Endothelial cell of umbilical vein (primary cell): ENCODE results near the gene LILRA5. TPM values are rescaled to one million over a fixed set of nuclear protein-coding genes. Genes with fewer than 3 reads are reported as not detected.
"Not testable (repeated sequence)": the region's sequence is repeated elsewhere in the genome, so short reads cannot be mapped to it uniquely, and the experiment has no call there.

Source experiments
- BruUV-seq: library from RNA; stranded (reverse); fragments of 400-500 nt; replicated peaks from 2 replicates; lab custom pipeline; 2021; lab: Mats Ljungman, UMichigan
- CTCF ChIA-PET: fragments of 300-600, 350-600 bp; sonication (Branson Sonifier 250); formaldehyde crosslinking; loops from one replicate; lab custom pipeline; 2021; ENCODE audit warnings: antibody characterized with exemption, inconsistent platforms; lab: Charles Lee
- POLR2A ChIA-PET: fragments of 300-600, 350-600 bp; sonication (Branson Sonifier 250); formaldehyde crosslinking; loops from one replicate; lab custom pipeline; 2021; ENCODE audit warnings: antibody characterized with exemption, inconsistent platforms; lab: Charles Lee
- DNase-seq: peaks from one replicate; pipeline ENCODE4 v3.0.0-alpha.2; 2011; ENCODE audit warnings: low read depth, low spot score
- FAIRE-seq: peaks from 2 replicates; lab custom pipeline; 2011; peaks lifted over from hg19 to GRCh38; lab: Jason Lieb, UNC
- H2AFZ ChIP-seq: 2 replicates; pipeline ENCODE4 v1.6.0; 2012; ENCODE audit warnings: low read depth, low read length, control low read depth, inconsistent platforms
- H3K27ac ChIP-seq: 2 replicates; pipeline ENCODE4 v1.5.1; 2011; ENCODE audit warnings: low read depth, mild to moderate bottlenecking, control low read depth, low read length, moderate library complexity; ENCODE audit not compliant: insufficient read depth
- H3K27me3 ChIP-seq, 2 experiments: 2 replicates each; pipeline versions ENCODE4 v1.6.0 to v1.6.1; 2011; ENCODE audit warnings: low read length in 2 of 2, mixed read lengths in 1 of 2; ENCODE audit not compliant: control insufficient read depth in 2 of 2, insufficient read depth in 2 of 2
- H3K36me3 ChIP-seq, 2 experiments: 2 replicates in 1 of 2; 3 replicates in 1 of 2; pipeline ENCODE4 v1.5.1; 2011; ENCODE audit warnings: low read length in 2 of 2, mild to moderate bottlenecking in 1 of 2, moderate library complexity in 1 of 2; ENCODE audit not compliant: control insufficient read depth in 2 of 2, insufficient read depth in 2 of 2; ENCODE audit errors: extremely low read depth in 1 of 2
- H3K4me1 ChIP-seq: 3 replicates; pipeline ENCODE4 v1.5.1; 2011; ENCODE audit warnings: mild to moderate bottlenecking, low read length; ENCODE audit not compliant: control insufficient read depth, insufficient read depth; ENCODE audit errors: extremely low read depth
- H3K4me2 ChIP-seq: 2 replicates; pipeline ENCODE4 v1.6.1; 2011; ENCODE audit warnings: low read length, control low read depth, mixed read lengths; ENCODE audit not compliant: insufficient read depth
- H3K4me3 ChIP-seq, 3 experiments: fragments of 200-600 bp in 1 of 3; sonication (generic), shearing (Covaris generic) in 1 of 3; replicated peaks in 1 of 3; 2 replicates each; pipeline ENCODE4 v1.5.1; 2011 to 2016; ENCODE audit warnings: control low read depth in 3 of 3, low read length in 3 of 3, mild to moderate bottlenecking in 2 of 3, inconsistent platforms in 1 of 3, low read depth in 1 of 3, moderate library complexity in 1 of 3; ENCODE audit not compliant: insufficient read depth in 1 of 3
- H3K79me2 ChIP-seq: 2 replicates; pipeline ENCODE4 v1.6.0; 2012; ENCODE audit warnings: low read length, inconsistent platforms; ENCODE audit not compliant: control insufficient read depth, insufficient read depth
- H3K9ac ChIP-seq: replicated peaks from 2 replicates; pipeline ENCODE3; 2011; ENCODE audit warnings: low read length, control low read depth; ENCODE audit not compliant: insufficient read depth; ENCODE audit errors: extremely low read depth
- H3K9me1 ChIP-seq: replicated peaks from 3 replicates; pipeline ENCODE4 v1.6.0; 2011; ENCODE audit warnings: mild to moderate bottlenecking, low read length; ENCODE audit not compliant: control insufficient read depth, insufficient read depth; ENCODE audit errors: extremely low read depth
- H3K9me3 ChIP-seq: replicated peaks from 2 replicates; pipeline ENCODE4 v1.5.1; 2012; ENCODE audit warnings: low read length, inconsistent platforms; ENCODE audit not compliant: control insufficient read depth, insufficient read depth
- H4K20me1 ChIP-seq: replicated peaks from 2 replicates; pipeline ENCODE3; 2011; ENCODE audit warnings: mild to moderate bottlenecking, low read length; ENCODE audit not compliant: control insufficient read depth, insufficient read depth; ENCODE audit errors: extremely low read depth
- CTCF ChIP-seq, 2 donors: IDR thresholded peaks; 1 replicate in 1 of 2; 2 replicates in 1 of 2; pipeline ENCODE4 v1.5.1; 2011; ENCODE audit warnings: low read length in 2 of 2, mild to moderate bottlenecking in 2 of 2, moderate library complexity in 2 of 2, control low read depth in 1 of 2, inconsistent platforms in 1 of 2, low read depth in 1 of 2; ENCODE audit not compliant: insufficient read depth in 1 of 2; ENCODE audit errors: extremely low read depth in 1 of 2
- EZH2 ChIP-seq: IDR thresholded peaks from 2 replicates; pipeline ENCODE4 v1.6.1; 2012; ENCODE audit warnings: borderline replicate concordance, low read depth, mild to moderate bottlenecking, moderate library complexity, low read length, inconsistent platforms; ENCODE audit not compliant: severe bottlenecking
- FOS ChIP-seq: IDR thresholded peaks from 2 replicates; pipeline ENCODE4 v1.6.1; 2011; ENCODE audit warnings: mild to moderate bottlenecking, low read length, moderate library complexity, borderline replicate concordance; ENCODE audit not compliant: insufficient read depth
- GATA2 ChIP-seq: IDR thresholded peaks from 2 replicates; pipeline ENCODE4 v1.7.0; 2011; ENCODE audit warnings: low read depth, mild to moderate bottlenecking, moderate library complexity, mixed read lengths, low read length; ENCODE audit not compliant: insufficient read length, insufficient read depth
- JUN ChIP-seq: IDR thresholded peaks from 2 replicates; pipeline ENCODE4 v1.6.1; 2011; ENCODE audit warnings: borderline replicate concordance, low read depth; ENCODE audit not compliant: insufficient read length, insufficient read depth
- MAX ChIP-seq: IDR thresholded peaks from 2 replicates; pipeline ENCODE4 v1.6.1; 2011; ENCODE audit not compliant: insufficient read depth, insufficient read length
- MYC ChIP-seq: IDR thresholded peaks from one replicate; pipeline ENCODE4 v1.6.1; 2011; ENCODE audit warnings: mild to moderate bottlenecking, low read depth, low read length
- POLR2A ChIP-seq: IDR thresholded peaks from 2 replicates; pipeline ENCODE4 v1.6.1; 2012; ENCODE audit warnings: low read depth, mild to moderate bottlenecking, control low read depth, low read length
- POLR2AphosphoS5 ChIP-seq: IDR thresholded peaks from 2 replicates; pipeline ENCODE4 v1.6.1; 2012; ENCODE audit warnings: low read depth, mild to moderate bottlenecking, control low read depth, low read length, moderate library complexity; ENCODE audit not compliant: insufficient read depth
- dilution Hi-C: fragments of 300-500 bp; cut with MboI; formaldehyde crosslinking; loops from one replicate; pipeline ENCODE4 v1.15.0; 2019; ENCODE audit warnings: low sequenced_read_pairs; ENCODE audit not compliant: extremely low pct_ligation_motif_present
- intact Hi-C: fragments of 100-400 bp; cut with micrococcal nuclease; formaldehyde crosslinking; loops from one replicate; pipeline ENCODE4 v1.10.0; 2022
- polyA plus RNA-seq, 4 experiments: library from polyadenylated mRNA; depleted of rRNA in 3 of 4; stranded (reverse) in 3 of 4; unstranded in 1 of 4; fragments of >200 nt; gene quantifications; 2 replicates each; pipeline versions ENCODE4 v1.2.1 to v1.2.3, GENCODE V29; 2011 to 2012; ENCODE audit warnings: missing spikeins in 1 of 4
- total RNA-seq: library from RNA; stranded (reverse); gene quantifications from 2 replicates; pipeline ENCODE4 v1.2.3, GENCODE V29; 2021

Gene LILRA5
- total and polyA plus RNA-seq, 2 donors (not counting 3 experiments of a cell fraction or from before 2014, with no cell fraction given): not detected

- CTCF ChIA-PET: no interaction called here
- intact Hi-C loops: no loop called here
- no peak overlapping the region for H3K9ac ChIP-seq
- H3K9me3 ChIP-seq: no peaks in the 10 kb centered on the region
- dilution Hi-C loops: no loop called here
- no peaks in the 10 kb centered on the region for H3K79me2 ChIP-seq
- H3K4me1 ChIP-seq: no peaks in the 10 kb centered on the region
- no peaks in the 10 kb centered on the region for H4K20me1 ChIP-seq
- no peaks in the 10 kb centered on the region for H3K27me3 ChIP-seq
- TF ChIP-seq POLR2A: no peak
- no peak for TF ChIP-seq GATA2
- TF ChIP-seq EZH2: no peak
- TF ChIP-seq MAX: no peak
- no peak for TF ChIP-seq FOS
- TF ChIP-seq POLR2AphosphoS5: no peak
- no peak for TF ChIP-seq MYC
- no peak for TF ChIP-seq JUN
- no peak for TF ChIP-seq CTCF (IDR thresholded peaks at IDR 0.05; ENCODE audit: extremely low read depth in 1 of 2, insufficient read depth in 1 of 2, low read depth in 1 of 2, low read length in 2 of 2)
- H2AFZ ChIP-seq: no peak overlapping the region
- FAIRE-seq: no peak
- H3K4me2 ChIP-seq: no peak overlapping the region
- H3K4me3 ChIP-seq: no peak overlapping the region
- no peak overlapping the region for H3K27ac ChIP-seq
- BruUV-seq: no TSS peak
- no peak for DNase-seq
- H3K36me3 ChIP-seq: no peaks in the 10 kb centered on the region
- no peaks in the 10 kb centered on the region for H3K9me1 ChIP-seq
- POLR2A ChIA-PET: no interaction called here
Measured at GRCh38 chr19:54329476-54330165, 16.7 kb upstream of the LILRA5 start.

- H3K4me2 ChIP-seq, intact Hi-C loops, H3K4me1 ChIP-seq, POLR2A ChIA-PET, H2AFZ ChIP-seq, H3K27ac ChIP-seq, DNase-seq, dilution Hi-C loops, H3K4me3 ChIP-seq, H3K9ac ChIP-seq, FAIRE-seq, H3K9me1 ChIP-seq, BruUV-seq, H3K9me3 ChIP-seq, H3K27me3 ChIP-seq, CTCF ChIA-PET, H4K20me1 ChIP-seq, H3K36me3 ChIP-seq, H3K79me2 ChIP-seq: not testable (repeated sequence)
Measured at GRCh38 chr19:54328781-54329180, 15.8 kb upstream of the LILRA5 start.
